DLD1 (cell line): ENCODE results near the gene EHMT2.
"Not testable (repeated sequence)": the region's sequence is repeated elsewhere in the genome, so short reads cannot be mapped to it uniquely, and the experiment has no call there.

Experiments used
- in situ Hi-C: cut with HindIII; loops from 2 replicates; pipeline ENCODE4 v1.10.0; 2017; ENCODE audit warnings: low sequenced_read_pairs

Gene EHMT2

DNA sequence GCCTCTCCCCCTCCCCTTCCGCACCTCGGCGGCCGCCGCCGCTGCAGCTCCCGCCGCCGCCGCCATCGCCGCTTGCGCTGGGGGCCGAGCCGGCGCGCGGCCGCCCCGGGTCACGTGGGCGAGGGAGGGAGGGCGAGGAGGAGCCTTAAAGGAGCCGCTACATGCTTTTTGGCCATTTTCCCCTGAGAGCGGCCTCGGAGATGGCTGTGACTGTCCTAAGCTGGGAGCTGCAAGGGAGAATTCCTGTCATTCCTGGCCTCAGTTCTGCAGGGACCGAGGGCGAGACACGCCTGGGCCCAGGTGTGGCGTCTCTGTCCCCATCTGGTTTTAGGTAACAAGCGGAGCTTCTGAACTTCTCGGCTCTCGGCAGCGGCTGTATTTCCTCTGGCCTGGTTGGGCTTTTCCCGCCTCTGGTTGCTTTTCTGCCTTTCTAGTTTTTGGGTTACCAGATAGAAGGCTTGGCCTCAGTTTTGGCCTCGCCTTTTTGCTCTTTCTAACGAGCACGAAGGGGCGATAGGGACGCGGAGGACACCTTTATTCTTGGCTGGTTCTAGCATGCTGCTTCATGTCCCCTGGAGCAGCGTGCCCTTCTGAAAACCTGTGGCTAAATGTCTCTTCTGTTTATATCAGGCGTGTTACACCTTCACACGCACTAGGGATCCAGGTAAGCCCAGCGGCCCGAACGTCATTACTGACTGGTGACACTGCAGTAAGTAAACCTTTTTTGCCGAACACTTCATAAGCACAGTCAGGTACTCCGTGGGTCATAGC, at the start of gene EHMT2:
TSS of gene EHMT2 (minus strand) at position 87 of the 771 bp plus-strand sequence. CDS start at position 66, 21 bp downstream.
- in situ Hi-C loops: no loop called here

DNA sequence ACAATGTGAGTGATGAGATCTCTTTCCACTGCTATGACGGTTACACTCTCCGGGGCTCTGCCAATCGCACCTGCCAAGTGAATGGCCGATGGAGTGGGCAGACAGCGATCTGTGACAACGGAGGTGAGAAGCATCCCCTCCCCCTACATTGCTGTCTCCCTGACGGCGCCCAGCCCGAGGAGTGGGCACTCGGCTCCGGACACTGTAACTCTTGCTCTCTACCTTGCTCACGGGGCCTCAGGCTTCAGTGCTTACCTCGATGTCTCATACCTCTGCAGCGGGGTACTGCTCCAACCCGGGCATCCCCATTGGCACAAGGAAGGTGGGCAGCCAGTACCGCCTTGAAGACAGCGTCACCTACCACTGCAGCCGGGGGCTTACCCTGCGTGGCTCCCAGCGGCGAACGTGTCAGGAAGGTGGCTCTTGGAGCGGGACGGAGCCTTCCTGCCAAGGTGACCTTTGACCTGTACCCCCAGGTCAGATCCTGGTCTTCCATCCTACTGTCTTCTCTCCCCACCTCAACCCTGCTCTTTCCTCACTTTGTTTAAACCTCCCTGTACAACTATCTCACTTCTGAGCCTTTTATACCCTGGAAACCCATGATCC, 49.7 kb upstream of the EHMT2 start:
- in situ Hi-C loops: no loop called here

- in situ Hi-C loops: no loop called here
These were observed 48.9 kb upstream of the EHMT2 start for GRCh38 chr6:31946370-31946885.

DNA sequence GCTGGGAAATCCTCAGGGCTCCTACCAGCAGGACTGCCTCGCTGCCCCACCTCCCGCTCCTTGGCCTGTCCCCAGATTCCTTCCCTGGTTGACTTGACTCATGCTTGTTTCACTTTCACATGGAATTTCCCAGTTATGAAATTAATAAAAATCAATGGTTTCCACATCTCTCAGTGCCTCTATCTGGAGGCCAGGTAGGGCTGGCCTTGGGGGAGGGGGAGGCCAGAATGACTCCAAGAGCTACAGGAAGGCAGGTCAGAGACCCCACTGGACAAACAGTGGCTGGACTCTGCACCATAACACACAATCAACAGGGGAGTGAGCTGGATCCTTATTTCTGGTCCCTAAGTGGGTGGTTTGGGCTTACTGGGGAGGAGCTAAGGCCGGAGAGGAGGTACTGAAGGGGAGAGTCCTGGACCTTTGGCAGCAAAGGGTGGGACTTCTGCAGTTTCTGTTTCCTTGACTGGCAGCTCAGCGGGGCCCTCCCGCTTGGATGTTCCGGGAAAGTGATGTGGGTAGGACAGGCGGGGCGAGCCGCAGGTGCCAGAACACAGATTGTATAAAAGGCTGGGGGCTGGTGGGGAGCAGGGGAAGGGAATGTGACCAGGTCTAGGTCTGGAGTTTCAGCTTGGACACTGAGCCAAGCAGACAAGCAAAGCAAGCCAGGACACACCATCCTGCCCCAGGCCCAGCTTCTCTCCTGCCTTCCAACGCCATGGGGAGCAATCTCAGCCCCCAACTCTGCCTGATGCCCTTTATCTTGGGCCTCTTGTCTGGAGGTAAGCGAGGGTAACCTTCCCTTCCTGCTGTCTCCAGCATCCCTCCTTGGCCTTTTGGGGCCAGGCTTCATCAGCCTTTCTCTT, 48.2 kb upstream of the EHMT2 start, which contains the start of gene CFB:
TSS of gene CFB (plus strand) at position 589 of the 863 bp plus-strand sequence. CDS start at position 716, 127 bp downstream.
- in situ Hi-C loops: no loop called here

DNA sequence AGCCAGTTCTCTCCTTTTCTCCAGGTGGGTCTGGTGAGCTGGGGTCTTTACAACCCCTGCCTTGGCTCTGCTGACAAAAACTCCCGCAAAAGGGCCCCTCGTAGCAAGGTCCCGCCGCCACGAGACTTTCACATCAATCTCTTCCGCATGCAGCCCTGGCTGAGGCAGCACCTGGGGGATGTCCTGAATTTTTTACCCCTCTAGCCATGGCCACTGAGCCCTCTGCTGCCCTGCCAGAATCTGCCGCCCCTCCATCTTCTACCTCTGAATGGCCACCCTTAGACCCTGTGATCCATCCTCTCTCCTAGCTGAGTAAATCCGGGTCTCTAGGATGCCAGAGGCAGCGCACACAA, 47.6 kb upstream of the EHMT2 start:
- in situ Hi-C loops: no loop called here

DNA sequence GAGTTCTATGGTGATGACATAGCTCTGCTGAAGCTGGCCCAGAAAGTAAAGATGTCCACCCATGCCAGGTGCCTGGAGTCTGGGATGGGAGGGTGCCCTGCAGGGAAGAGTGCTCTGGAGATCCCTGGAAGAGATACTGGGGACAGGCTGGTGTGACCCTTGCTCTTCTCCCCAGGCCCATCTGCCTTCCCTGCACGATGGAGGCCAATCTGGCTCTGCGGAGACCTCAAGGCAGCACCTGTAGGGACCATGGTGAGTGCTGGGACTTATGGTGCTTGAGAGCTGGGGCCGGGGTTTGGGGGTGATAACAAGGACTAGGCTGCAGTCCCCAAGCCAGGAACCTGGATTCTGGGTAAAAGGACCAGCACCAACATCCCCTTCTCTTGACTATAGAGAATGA, 46.2 kb upstream of the EHMT2 start:
- in situ Hi-C loops: no loop called here

DNA sequence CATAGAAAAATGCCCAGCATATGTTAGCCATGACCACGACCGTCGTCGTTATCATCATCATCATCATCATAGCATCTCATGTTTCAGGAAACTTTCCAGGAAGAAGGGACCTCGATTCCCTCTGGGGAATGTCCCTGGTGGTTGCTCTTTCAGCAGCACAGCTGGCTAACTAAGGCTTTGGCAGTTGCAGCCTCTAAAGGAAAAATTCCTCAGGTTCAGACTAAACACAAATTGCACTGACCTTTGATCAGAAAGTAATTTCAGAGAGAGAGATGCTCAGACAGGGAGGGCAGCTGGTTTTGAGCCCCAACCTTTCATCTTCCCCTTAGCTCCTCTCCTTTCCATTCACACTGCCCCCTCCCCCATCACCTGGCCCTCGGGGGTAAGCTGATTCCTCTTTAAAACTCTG, 42.8 kb upstream of the EHMT2 start:
- in situ Hi-C loops: no loop called here

GRCh38 chr6:31935823-31936222, 38.3 kb upstream of the EHMT2 start:
- in situ Hi-C loops: no loop called here

DNA sequence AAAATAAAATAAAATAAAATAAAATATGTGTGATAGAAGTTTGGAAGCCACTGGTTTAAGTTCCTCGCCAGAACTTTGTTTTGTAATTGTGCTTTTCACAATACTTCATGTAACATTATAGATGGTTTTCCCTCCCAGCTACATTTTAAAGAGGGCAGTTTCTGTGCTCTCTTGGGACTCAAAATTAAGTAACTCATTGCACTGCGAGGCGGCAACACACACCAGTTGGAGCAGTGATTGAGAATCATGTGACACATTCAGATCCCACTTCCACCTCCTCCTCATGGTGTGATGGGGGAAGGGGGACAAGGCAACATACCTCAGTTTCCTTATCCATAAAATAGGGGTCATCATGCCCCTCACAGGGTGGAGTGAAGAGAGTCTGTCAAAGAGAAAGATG, 37.5 kb upstream of the EHMT2 start:
- in situ Hi-C loops: no loop called here

GRCh38 chr6:31933537-31933936, 36.0 kb upstream of the EHMT2 start:
- in situ Hi-C loops: no loop called here

GRCh38 chr6:31932137-31932536, 34.6 kb upstream of the EHMT2 start:
- in situ Hi-C loops: not testable (repeated sequence)

DNA sequence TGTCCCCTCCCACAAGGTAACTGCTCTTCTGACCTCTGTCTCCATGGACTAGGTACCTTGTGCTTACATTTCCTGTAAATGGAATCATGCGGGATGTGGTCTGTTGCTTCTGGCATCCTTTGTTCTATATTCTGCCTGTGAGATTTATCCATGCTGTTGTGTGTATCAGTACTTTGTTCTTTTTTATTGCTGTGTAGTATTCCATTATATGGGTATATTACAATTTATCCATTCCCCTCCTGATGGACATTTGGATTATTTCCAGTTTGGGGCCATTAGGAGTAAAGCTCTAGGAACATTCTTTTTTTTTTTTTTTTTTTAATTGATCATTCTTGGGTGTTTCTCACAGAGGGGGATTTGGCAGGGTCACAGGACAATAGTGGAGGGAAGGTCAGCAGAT, 33.5 kb upstream of the EHMT2 start:
- in situ Hi-C loops: no loop called here

DNA sequence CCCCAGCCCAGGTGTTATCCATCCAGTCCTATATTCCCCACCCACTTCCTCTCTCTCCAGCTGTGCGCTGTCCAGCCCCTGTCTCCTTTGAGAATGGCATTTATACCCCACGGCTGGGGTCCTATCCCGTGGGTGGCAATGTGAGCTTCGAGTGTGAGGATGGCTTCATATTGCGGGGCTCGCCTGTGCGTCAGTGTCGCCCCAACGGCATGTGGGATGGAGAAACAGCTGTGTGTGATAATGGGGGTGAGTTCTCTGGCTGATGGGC, 31.1 kb upstream of the EHMT2 start:
- in situ Hi-C loops: no loop called here

DNA sequence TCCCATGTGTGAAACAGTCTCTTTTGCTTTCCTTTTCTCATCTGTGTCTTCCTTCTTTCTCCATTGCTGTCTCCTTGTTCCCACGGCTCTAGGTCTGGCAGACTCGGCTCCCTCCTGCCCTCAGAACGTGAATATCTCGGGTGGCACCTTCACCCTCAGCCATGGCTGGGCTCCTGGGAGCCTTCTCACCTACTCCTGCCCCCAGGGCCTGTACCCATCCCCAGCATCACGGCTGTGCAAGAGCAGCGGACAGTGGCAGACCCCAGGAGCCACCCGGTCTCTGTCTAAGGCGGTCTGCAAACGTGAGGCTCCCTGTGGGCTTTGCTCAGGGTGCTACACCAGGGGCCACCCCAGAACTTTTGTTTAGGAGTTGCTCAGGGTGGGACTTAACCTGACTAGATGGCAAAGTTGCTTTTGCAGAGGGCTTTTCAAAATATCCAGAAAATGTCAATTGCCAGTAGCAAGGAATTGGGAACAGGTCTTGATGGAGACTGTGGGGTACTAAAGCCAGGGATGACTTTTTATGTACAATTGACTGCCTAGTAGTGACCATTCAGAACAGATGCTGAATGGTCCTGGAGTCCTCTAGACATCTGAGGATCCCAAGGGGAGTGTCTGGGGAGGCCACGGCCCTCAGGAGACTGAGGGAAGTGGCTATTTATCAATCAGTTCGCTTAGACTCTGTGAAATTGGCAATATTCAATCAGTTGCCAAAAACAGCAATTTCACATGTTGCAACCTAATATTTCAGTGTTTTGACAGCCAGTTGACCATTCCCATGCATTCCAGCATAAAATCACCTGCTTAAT, 30.6 kb upstream of the EHMT2 start:
- in situ Hi-C loops: no loop called here

GRCh38 chr6:31927242-31927862, 29.9 kb upstream of the EHMT2 start, which contains the start of gene C2:
Gene C2 (plus strand): TSS chr6:31927717. CDS start chr6:31927753, 36 bp downstream.
- in situ Hi-C loops: no loop called here

DNA sequence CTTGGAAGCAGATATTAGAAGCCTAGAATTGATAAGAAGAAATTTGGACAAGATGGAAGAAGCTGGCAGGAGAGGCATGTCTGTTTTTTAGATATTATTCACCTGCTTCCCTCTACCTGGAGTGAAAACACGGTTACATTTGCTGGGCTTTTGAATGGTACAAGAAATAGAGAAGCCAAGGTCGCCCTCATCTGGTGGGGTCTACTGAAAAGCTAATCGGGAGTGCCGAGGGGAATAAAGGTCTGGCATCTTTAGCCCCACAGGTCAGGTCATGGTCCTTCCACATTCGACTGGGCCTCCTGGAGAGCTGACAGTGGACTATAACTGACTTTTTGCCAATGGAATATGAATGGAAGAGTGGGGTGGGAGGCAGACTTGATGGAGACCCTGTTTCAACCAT, 25.4 kb upstream of the EHMT2 start:
- in situ Hi-C loops: no loop called here

- in situ Hi-C loops: no loop called here
These were observed 23.3 kb upstream of the EHMT2 start for GRCh38 chr6:31920811-31921210.

DNA sequence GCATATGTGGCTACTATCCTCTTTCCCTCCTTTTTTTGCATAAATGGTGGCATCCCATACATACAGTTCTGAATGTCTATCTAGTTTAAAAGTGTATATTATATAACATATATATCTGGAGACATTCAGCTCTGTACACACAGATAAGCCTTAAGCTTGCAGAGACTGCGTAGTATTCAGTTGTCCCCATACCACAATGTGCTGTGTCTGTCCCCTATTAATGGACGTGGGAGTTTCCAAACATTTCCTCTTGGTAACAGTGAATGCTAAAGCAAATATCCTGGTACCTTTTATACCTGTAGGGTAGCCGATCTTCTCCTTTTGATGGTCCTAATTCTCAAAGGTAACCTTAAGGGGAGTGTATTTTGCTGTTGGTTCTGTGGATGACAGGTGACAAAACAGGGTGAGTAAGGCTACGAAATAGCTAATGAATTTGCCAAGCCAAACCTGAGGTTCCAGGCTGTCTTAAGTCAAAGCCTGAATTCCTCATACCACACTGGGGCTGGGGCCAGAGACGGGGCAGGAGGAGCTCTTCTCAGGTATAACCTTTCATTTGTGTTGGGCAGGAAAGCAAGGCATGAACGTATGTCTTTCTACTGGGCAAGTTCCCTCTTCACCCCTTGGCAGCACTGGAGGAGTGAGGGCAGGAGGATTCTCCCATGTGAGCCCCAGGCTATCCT, 22.3 kb upstream of the EHMT2 start:
- in situ Hi-C loops: no loop called here

- in situ Hi-C loops: no loop called here
These were observed 20.7 kb upstream of the EHMT2 start for GRCh38 chr6:31918069-31918720.
